ENCODE measurements around the gene STRN.
"Not testable (repeated sequence)": the region's sequence is repeated elsewhere in the genome, so short reads cannot be mapped to it uniquely, and the experiment has no call there.

The STRN gene

GRCh38 chr2:36930787-36931410 lies 35.4 kb downstream of the STRN start:
- not testable (repeated sequence) for H3K27ac ChIP-seq

GRCh38 chr2:36926175-36927132 lies 39.9 kb downstream of the STRN start:
- H3K27me3 ChIP-seq (ENCODE audit: insufficient read depth, low read depth); H3K4me2 ChIP-seq; H3K79me2 ChIP-seq (ENCODE audit: insufficient read depth, low read depth); H3K27ac ChIP-seq; H3K36me3 ChIP-seq (ENCODE audit: insufficient read depth); H3K9ac ChIP-seq; H2AFZ ChIP-seq (ENCODE audit: low read depth); H4K20me1 ChIP-seq (ENCODE audit: insufficient read depth); H3K4me3 ChIP-seq (IDR thresholded peaks at IDR 0.05; ENCODE audit: insufficient read depth, low read depth, low read length); H3K4me1 ChIP-seq (ENCODE audit: low read depth, poor library complexity, severe bottlenecking): not testable (repeated sequence)

More at GRCh38 chr2:36930787-36931410, 35.4 kb downstream of the STRN start:
- H3K79me2 ChIP-seq (ENCODE audit: insufficient read depth, low read depth); H3K9ac ChIP-seq; H3K4me2 ChIP-seq; H3K27me3 ChIP-seq (ENCODE audit: insufficient read depth, low read depth); H3K36me3 ChIP-seq (ENCODE audit: insufficient read depth); H3K4me1 ChIP-seq (ENCODE audit: low read depth, poor library complexity, severe bottlenecking); H4K20me1 ChIP-seq (ENCODE audit: insufficient read depth); H3K4me3 ChIP-seq (IDR thresholded peaks at IDR 0.05; ENCODE audit: insufficient read depth, low read depth, low read length); H2AFZ ChIP-seq (ENCODE audit: low read depth): not testable (repeated sequence)

GRCh38 chr2:36922629-36923028 lies 43.7 kb downstream of the STRN start:
- not testable (repeated sequence) for H3K4me3 ChIP-seq (IDR thresholded peaks at IDR 0.05; ENCODE audit: insufficient read depth, low read depth, low read length); H3K27ac ChIP-seq; H3K36me3 ChIP-seq (ENCODE audit: insufficient read depth); H3K4me1 ChIP-seq (ENCODE audit: low read depth, poor library complexity, severe bottlenecking); H3K9ac ChIP-seq; H2AFZ ChIP-seq (ENCODE audit: low read depth); H3K4me2 ChIP-seq; H3K27me3 ChIP-seq (ENCODE audit: insufficient read depth, low read depth); H3K79me2 ChIP-seq (ENCODE audit: insufficient read depth, low read depth); H4K20me1 ChIP-seq (ENCODE audit: insufficient read depth)

- TF ChIP-seq CTCF (conservative IDR thresholded peaks at IDR 0.05; ENCODE audit: low read depth, low read length), result no peak
- Histone ChIP-seq H4K20me1 (ENCODE audit: insufficient read depth) (no peaks in the 10 kb centered on the region), H3K9ac (no peak overlapping the region), H3K36me3 (ENCODE audit: insufficient read depth) (no peaks in the 10 kb centered on the region), H3K4me2 (no peak overlapping the region), H3K79me2 (ENCODE audit: insufficient read depth, low read depth) (no peaks in the 10 kb centered on the region), H3K27ac (no peak overlapping the region), H3K27me3 (ENCODE audit: insufficient read depth, low read depth) (no peaks in the 10 kb centered on the region), H3K4me3 (IDR thresholded peaks at IDR 0.05; ENCODE audit: insufficient read depth, low read depth, low read length) (no peak overlapping the region), H3K4me1 (ENCODE audit: low read depth, poor library complexity, severe bottlenecking) (no peaks in the 10 kb centered on the region), H2AFZ (ENCODE audit: low read depth) (no peak overlapping the region)
Measured at GRCh38 chr2:36921984-36922383, 44.4 kb downstream of the STRN start.

- no peaks in the 10 kb centered on the region for H3K4me1 ChIP-seq (ENCODE audit: low read depth, poor library complexity, severe bottlenecking)
- no peak overlapping the region for H3K27ac ChIP-seq
Measured at GRCh38 chr2:36919041-36919837, 47.1 kb downstream of the STRN start.

More at GRCh38 chr2:36919041-36919837, 47.1 kb downstream of the STRN start:
- no peak overlapping the region for H3K4me2 ChIP-seq
- no peak for TF ChIP-seq CTCF (conservative IDR thresholded peaks at IDR 0.05; ENCODE audit: low read depth, low read length)
- no peak overlapping the region for H3K9ac ChIP-seq
- no peaks in the 10 kb centered on the region for H4K20me1 ChIP-seq (ENCODE audit: insufficient read depth)
- H3K36me3 ChIP-seq (ENCODE audit: insufficient read depth), result no peaks in the 10 kb centered on the region
- H3K27me3 ChIP-seq (ENCODE audit: insufficient read depth, low read depth), result no peaks in the 10 kb centered on the region
- no peak overlapping the region for H2AFZ ChIP-seq (ENCODE audit: low read depth)
- H3K4me3 ChIP-seq (IDR thresholded peaks at IDR 0.05; ENCODE audit: insufficient read depth, low read depth, low read length), result no peak overlapping the region
- no peaks in the 10 kb centered on the region for H3K79me2 ChIP-seq (ENCODE audit: insufficient read depth, low read depth)

All from KMS-11 (cell line).